Osteoblast (primary cell): ENCODE measurements around the gene TTC8. TPM values are rescaled to one million over a fixed set of nuclear protein-coding genes. Genes with fewer than 3 reads are reported as not detected.
A peak's percentile ranks its signal among the peaks of the same experiment; 100 is the strongest.

ENCODE experiments used
- DNase-seq: peaks from one replicate; pipeline ENCODE4 v3.0.0; 2011; ENCODE audit warnings: low spot score, mixed read lengths; ENCODE audit not compliant: insufficient read length; ENCODE audit errors: missing footprints
- H2AFZ ChIP-seq: 2 replicates; pipeline ENCODE4 v1.6.0; 2011; ENCODE audit warnings: mild to moderate bottlenecking, low read length
- H3K27ac ChIP-seq: 2 replicates; pipeline ENCODE4 v1.5.1; 2011; ENCODE audit warnings: mild to moderate bottlenecking, low read depth, low read length, moderate library complexity
- H3K27me3 ChIP-seq: 2 replicates; pipeline ENCODE4 v1.6.0; 2012; ENCODE audit warnings: mild to moderate bottlenecking, control low read depth, inconsistent platforms, low read length, moderate library complexity; ENCODE audit not compliant: insufficient read depth
- H3K36me3 ChIP-seq: 2 replicates; pipeline ENCODE4 v1.5.1; 2011; ENCODE audit warnings: mild to moderate bottlenecking, low read length, control low read depth, moderate library complexity; ENCODE audit not compliant: insufficient read depth
- H3K4me1 ChIP-seq: 2 replicates; pipeline ENCODE4 v1.5.1; 2011; ENCODE audit warnings: mild to moderate bottlenecking, low read length, control low read depth, moderate library complexity; ENCODE audit not compliant: insufficient read depth
- H3K4me2 ChIP-seq: 2 replicates; pipeline ENCODE4 v1.6.0; 2011; ENCODE audit warnings: mild to moderate bottlenecking, low read length; ENCODE audit not compliant: insufficient read depth
- H3K4me3 ChIP-seq: fragments of 200-600 bp; sonication (generic); 3 replicates; pipeline ENCODE4 v1.5.1; 2012; ENCODE audit warnings: mild to moderate bottlenecking, low read length, inconsistent platforms; ENCODE audit not compliant: insufficient read depth
- H3K79me2 ChIP-seq: 2 replicates; pipeline ENCODE4 v1.6.0; 2012; ENCODE audit warnings: mild to moderate bottlenecking, low read length, control low read depth, inconsistent platforms; ENCODE audit not compliant: insufficient read depth
- H3K9me3 ChIP-seq: 2 replicates; pipeline ENCODE4 v1.5.1; 2011; ENCODE audit warnings: low read depth, low read length, control low read depth
- H4K20me1 ChIP-seq: 2 replicates; pipeline ENCODE4 v1.6.0; 2012; ENCODE audit warnings: mild to moderate bottlenecking, low read length, control low read depth; ENCODE audit not compliant: insufficient read depth
- total RNA-seq: library from RNA; depleted of rRNA; stranded (reverse); fragments of >200 nt; gene quantifications from 2 replicates; pipeline ENCODE4 v1.2.3, GENCODE V29; 2012
- TF ChIP-seq, protein P1 (sequence below): IDR thresholded peaks from 2 replicates; pipeline ENCODE4 v1.5.1; 2011; ENCODE audit warnings: mild to moderate bottlenecking, low read depth, low read length, moderate library complexity; ENCODE audit errors: extremely low read depth

Gene TTC8
- total RNA-seq, 1 donor = 30.8 TPM

DNA sequence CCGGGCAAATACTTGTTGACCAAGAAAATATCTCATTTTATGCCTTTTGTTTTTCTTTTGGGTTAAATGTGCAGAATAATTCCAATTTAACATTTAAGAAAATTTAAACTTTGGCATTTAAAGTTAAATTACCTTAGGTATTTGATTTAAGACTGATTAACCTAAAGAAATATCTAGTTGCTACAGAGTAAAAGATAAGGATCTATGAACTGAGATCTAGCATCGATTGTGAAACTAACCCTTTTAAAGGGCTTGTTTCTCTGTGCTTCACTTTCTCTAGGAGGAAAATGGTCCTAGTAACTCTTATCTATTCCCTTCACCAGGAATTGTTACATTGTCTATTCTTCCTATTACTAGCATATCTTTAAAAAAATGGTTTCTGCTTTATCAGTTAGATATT lies 2.6 kb upstream of the TTC8 start:
- peaks cover 19% of the 10 kb centered on the region for H3K79me2 ChIP-seq
- no peak for DNase-seq
- H3K27ac ChIP-seq = no peak overlapping the region
- no peak overlapping the region for H2AFZ ChIP-seq
- no peaks in the 10 kb centered on the region for H3K9me3 ChIP-seq
- H3K27me3 ChIP-seq = peaks cover 14% of the 10 kb centered on the region
- no peak overlapping the region for H3K4me3 ChIP-seq
- no peaks in the 10 kb centered on the region for H4K20me1 ChIP-seq
- H3K4me1 ChIP-seq = peaks cover 13% of the 10 kb centered on the region
- no peak overlapping the region for H3K4me2 ChIP-seq
- H3K36me3 ChIP-seq = no peaks in the 10 kb centered on the region
- TF ChIP-seq, protein P1, sequence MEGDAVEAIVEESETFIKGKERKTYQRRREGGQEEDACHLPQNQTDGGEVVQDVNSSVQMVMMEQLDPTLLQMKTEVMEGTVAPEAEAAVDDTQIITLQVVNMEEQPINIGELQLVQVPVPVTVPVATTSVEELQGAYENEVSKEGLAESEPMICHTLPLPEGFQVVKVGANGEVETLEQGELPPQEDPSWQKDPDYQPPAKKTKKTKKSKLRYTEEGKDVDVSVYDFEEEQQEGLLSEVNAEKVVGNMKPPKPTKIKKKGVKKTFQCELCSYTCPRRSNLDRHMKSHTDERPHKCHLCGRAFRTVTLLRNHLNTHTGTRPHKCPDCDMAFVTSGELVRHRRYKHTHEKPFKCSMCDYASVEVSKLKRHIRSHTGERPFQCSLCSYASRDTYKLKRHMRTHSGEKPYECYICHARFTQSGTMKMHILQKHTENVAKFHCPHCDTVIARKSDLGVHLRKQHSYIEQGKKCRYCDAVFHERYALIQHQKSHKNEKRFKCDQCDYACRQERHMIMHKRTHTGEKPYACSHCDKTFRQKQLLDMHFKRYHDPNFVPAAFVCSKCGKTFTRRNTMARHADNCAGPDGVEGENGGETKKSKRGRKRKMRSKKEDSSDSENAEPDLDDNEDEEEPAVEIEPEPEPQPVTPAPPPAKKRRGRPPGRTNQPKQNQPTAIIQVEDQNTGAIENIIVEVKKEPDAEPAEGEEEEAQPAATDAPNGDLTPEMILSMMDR = no peak

DNA sequence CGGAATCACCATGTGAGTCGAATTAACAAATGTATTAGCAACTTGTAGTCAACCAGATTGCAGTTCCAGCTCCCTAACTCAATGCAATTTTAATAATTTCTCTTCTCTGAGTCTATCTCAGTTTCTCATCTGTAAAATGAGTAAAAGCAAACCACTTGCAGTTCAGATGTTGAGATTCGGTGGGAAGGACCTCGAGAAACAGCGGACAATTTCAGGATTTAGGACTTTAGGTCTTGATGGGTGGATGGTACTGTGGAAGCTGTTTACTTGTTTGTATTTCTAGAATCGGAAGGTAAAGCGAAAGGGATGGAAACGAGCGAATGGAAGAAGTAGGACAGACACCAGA lies 510 bp upstream of the TTC8 start:
- Histone ChIP-seq H3K4me1 (peaks cover 13% of the 10 kb centered on the region), H2AFZ (peak overlapping the region; percentile 98)
- TF ChIP-seq, protein P1 = no peak

DNA sequence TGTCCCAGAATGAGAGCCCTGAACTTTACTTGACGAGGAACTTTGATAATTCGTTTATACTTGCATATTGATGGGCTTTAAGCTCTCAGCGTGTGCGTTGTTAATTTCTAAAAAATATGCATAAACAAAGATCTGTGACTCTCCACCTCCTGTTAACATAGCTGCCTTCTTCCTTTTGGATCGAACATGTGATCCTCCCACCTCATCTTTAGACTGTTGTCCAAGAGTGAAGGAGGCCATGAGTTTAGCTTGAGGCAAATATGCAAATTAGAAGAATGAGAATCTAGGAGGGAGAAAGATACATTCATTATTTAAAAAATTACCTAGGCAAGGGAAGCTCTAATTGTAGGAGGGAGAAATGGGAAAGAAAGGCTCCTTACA lies 617 bp downstream of the TTC8 start:
- no peaks in the 10 kb centered on the region for H3K36me3 ChIP-seq
- peak; percentile 56 for DNase-seq

More for the DNA sequence above, 510 bp upstream of the TTC8 start:
- Histone ChIP-seq H3K9me3 (no peaks in the 10 kb centered on the region), H3K4me3 (peak overlapping the region; percentile 85), H3K27ac (peak overlapping the region; percentile 89), H4K20me1 (no peaks in the 10 kb centered on the region), H3K36me3 (no peaks in the 10 kb centered on the region), H3K4me2 (peak overlapping the region; percentile 99), H3K79me2 (peaks cover 36% of the 10 kb centered on the region), H3K27me3 (peaks cover 7% of the 10 kb centered on the region)
- no peak for DNase-seq

DNA sequence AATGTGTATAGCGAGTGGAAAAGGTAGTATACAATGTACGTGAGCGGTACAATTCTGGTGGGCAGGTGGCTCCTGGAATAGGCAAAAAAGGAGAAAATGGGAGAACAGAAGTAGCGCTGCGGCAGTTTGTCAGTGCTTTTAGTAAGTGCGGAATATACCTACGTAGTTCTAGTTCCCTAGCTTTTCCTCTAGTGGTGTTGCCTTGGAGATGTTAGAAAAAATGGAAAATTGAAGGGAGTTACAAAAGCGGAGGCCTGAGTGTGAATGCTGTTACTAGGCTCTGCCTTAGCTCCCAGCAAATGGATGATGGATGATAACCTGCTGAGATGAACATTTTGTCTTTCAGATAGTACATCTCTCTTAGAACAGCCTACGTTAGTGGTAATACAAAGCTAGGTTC lies 1.1 kb downstream of the TTC8 start:
- Histone ChIP-seq H3K9me3 (no peaks in the 10 kb centered on the region), H3K36me3 (no peaks in the 10 kb centered on the region), H3K27ac (peak overlapping the region; percentile 89), H4K20me1 (no peaks in the 10 kb centered on the region), H3K4me2 (peak overlapping the region; percentile 99), H3K79me2 (peaks cover 48% of the 10 kb centered on the region), H3K4me1 (peaks cover 16% of the 10 kb centered on the region), H2AFZ (peak overlapping the region; percentile 98), H3K4me3 (peak overlapping the region; percentile 85), H3K27me3 (no peaks in the 10 kb centered on the region)
- TF ChIP-seq, protein P1 = no peak
- DNase-seq = no peak

More for the DNA sequence above, 617 bp downstream of the TTC8 start:
- peak overlapping the region; percentile 98 for H2AFZ ChIP-seq
- no peaks in the 10 kb centered on the region for H4K20me1 ChIP-seq
- peak overlapping the region; percentile 89 for H3K27ac ChIP-seq
- peaks cover 3% of the 10 kb centered on the region for H3K27me3 ChIP-seq
- peaks cover 16% of the 10 kb centered on the region for H3K4me1 ChIP-seq
- TF ChIP-seq, protein P1 = no peak
- peak overlapping the region; percentile 85 for H3K4me3 ChIP-seq
- peak overlapping the region; percentile 99 for H3K4me2 ChIP-seq
- H3K9me3 ChIP-seq = no peaks in the 10 kb centered on the region
- peaks cover 45% of the 10 kb centered on the region for H3K79me2 ChIP-seq
